SH-SY5Y (cell line): ENCODE data around the gene FAM240A.

Experiments
- GATA2 ChIP-seq: IDR thresholded peaks from 2 replicates; pipeline ENCODE4 v1.6.1; 2011; ENCODE audit warnings: mild to moderate bottlenecking, low read depth, low read length
- GATA3 ChIP-seq: IDR thresholded peaks from 2 replicates; pipeline ENCODE4 v1.6.1; 2011; ENCODE audit warnings: low read depth, mild to moderate bottlenecking, low read length, moderate library complexity

DNA sequence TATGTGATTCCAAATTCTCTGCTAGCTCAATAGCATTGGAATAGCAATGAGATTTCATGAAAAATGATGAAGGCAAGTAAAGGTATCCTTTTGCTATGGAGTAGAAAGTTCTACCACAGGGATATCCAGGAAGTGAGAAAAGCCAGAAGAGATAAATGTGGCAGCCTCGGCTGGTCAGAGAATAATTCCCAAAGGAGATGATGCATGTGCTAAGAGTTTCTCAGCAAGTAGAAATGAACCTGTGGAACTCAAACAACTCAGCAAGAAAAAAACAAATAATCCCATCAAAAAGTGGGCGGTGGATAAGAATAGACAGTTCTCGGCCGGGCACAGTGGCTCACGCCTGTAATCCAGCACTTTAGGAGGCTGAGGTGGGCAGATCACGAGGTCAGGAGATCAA lies 42.9 kb downstream of the FAM240A start:
- TF ChIP-seq GATA2 (no peak), GATA3 (no peak)
